ENCODE results near the gene RAI1.
"Not testable (repeated sequence)": the region's sequence is repeated elsewhere in the genome, so short reads cannot be mapped to it uniquely, and the experiment has no call there.

RAI1 gene

DNA sequence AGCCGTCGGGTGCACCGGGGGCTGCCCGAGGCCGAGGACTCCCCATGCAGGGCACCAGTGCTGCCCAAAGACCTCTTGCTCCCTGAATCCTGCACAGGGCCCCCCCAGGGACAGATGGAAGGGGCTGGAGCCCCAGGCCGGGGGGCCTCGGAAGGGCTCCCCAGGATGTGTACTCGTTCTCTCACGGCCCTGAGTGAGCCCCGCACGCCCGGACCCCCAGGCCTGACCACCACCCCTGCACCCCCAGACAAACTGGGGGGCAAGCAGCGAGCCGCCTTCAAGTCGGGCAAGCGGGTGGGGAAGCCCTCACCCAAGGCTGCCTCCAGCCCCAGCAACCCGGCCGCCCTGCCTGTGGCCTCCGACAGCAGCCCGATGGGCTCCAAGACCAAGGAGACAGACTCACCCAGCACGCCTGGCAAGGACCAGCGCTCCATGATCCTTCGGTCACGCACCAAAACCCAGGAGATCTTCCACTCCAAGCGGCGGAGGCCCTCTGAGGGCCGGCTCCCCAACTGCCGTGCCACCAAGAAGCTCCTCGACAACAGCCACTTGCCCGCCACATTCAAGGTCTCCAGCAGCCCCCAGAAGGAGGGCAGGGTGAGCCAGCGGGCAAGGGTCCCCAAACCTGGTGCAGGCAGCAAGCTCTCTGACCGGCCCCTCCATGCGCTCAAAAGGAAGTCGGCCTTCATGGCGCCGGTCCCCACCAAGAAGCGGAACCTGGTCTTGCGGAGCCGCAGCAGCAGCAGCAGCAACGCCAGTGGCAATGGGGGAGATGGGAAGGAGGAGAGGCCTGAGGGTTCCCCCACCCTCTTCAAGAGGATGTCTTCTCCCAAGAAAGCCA lies 114.9 kb downstream of the RAI1 start:
- no peak for DNase-seq (ENCODE audit: low read depth in 2 of 3, low spot score in 1 of 3)

- no peak for DNase-seq (ENCODE audit: low read depth in 2 of 3, low spot score in 1 of 3)
Observed at GRCh38 chr17:17796787-17797061, 115.5 kb downstream of the RAI1 start.

DNA sequence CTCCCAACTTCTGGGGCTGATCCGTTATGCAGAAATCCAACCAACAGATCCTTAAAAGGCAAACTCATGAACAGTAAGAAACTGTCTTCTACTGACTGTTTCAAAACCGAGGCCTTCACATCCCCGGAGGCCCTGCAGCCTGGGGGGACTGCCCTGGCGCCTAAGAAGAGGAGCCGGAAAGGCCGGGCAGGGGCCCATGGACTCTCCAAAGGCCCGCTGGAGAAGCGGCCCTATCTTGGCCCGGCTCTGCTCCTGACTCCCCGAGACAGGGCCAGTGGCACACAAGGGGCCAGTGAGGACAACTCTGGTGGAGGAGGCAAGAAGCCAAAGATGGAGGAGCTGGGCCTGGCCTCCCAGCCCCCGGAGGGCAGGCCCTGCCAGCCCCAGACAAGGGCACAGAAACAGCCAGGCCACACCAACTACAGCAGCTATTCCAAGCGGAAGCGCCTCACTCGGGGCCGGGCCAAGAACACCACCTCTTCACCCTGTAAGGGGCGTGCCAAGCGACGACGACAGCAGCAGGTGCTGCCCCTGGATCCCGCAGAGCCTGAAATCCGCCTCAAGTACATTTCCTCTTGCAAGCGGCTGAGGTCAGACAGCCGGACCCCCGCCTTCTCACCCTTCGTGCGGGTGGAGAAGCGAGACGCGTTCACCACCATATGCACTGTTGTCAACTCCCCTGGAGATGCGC lies 116.0 kb downstream of the RAI1 start:
- DNase-seq (ENCODE audit: low read depth in 2 of 3, low spot score in 1 of 3) = no peak

DNA sequence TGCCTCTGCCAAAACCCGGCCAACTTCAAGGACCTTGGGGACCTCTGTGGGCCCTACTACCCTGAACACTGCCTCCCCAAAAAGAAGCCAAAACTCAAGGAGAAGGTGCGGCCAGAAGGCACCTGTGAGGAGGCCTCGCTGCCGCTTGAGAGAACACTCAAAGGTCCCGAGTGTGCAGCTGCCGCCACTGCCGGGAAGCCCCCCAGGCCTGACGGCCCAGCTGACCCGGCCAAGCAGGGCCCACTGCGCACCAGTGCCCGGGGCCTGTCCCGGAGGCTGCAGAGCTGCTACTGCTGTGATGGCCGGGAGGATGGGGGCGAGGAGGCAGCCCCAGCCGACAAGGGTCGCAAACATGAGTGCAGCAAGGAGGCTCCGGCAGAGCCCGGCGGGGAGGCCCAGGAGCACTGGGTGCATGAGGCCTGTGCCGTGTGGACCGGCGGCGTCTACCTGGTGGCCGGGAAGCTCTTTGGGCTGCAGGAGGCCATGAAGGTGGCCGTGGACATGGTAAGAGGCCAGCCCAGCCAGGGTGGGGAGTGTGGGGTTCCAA lies 116.8 kb downstream of the RAI1 start:
- DNase-seq (ENCODE audit: low read depth in 2 of 3, low spot score in 1 of 3) = no peak

GRCh38 chr17:17798573-17799255 lies 117.5 kb downstream of the RAI1 start:
- no peak for DNase-seq (ENCODE audit: low read depth in 2 of 3, low spot score in 1 of 3)

DNA sequence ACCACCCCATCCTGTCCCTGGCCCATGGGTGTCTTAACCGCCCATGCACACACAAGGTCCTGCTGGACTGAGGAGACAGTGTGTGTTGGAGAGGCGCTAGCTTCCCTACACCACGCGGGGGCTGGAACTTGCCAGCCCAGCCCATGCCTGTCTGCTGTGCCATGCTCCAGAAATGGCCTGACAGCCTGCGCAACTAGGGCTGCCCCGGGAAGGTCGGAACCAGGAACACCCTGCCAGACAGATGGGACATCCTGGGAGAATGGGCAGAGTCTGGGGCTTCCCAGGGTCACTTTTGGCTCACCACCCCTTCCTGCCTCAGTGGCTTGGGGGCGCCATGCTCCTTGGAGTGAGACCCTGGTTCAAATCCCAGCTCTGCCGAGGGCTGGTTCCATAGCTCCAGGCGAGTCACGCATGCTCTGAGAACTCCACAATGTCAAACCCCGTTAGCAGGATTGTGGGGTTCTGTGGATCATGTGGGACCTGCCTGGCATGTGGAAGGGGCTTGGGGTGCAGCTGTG lies 119.3 kb downstream of the RAI1 start:
- DNase-seq (ENCODE audit: low read depth in 2 of 3, low spot score in 1 of 3) = no peak

DNA sequence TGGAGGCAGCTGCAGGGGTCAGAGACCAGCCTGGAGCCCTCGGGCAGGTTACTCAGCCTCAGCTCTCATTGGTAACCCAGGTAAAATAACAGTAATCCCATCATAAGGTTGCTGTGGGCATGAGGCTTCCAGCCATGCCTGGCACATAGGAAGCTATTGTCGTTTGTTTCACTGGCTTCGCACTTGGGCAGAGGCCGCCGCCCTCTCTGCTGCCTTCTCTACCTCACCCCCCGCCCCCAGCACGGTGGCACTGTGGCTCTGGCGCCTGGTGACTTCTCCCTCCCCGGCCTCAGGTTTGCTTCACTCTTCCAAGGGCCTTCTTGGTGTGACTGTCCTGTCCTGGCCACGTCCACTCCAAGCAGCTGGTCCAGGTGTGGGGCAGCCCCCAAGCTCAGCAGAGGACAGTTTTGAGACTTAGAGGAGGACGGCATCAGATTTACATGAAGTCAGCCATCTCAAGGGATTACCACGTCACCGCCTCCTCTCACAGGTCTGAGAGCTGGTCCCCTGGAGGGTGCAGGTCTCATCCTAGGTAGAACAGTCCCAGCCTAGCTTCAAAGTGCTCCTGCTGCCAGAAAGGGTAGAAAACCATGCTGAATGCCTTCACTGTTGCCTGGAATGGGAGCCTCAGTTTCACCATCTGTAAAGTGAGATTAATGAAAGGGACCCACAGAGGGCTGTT lies 120.7 kb downstream of the RAI1 start:
- no peak for DNase-seq (ENCODE audit: low read depth in 2 of 3, low spot score in 1 of 3)

DNA sequence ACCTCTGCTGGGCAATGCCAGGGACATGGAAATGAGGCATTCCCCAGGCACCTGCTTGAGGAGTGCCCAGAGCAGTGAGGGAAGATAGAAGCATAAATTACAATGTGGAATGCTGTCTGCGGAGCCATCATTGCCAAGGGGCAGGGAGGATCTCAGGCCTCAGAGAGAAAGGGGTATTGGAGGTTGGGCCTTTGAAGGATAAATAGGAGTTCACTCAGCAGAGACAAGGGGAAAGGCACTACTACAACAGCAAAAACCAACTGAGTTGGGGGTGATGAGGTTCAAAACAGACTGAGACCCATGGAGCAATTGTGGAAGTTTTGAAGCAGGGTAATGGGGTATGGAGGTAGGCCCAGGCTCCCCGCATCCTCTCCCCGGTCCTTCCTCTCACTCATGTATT lies 122.7 kb downstream of the RAI1 start:
- DNase-seq (ENCODE audit: low read depth in 2 of 3, low spot score in 1 of 3) = no peak

DNA sequence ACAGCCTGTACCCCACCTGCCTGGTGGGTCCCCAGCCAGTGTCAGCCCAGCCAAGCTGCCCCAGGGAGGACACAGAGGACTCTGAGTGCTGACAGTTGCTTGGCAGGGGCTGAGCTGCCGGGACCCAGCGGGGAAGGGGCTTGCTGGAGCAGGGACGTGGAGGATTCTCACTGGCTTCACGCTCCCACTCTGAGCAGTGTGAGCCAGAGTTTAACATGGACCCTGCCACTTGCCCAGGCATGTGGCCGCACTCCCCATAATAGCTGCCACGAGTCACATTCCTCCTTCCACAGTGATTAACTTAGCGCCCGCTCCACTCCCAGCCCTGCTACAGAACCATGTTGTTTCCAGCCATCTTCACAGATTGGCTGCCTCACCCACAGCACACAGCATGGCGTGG lies 124.3 kb downstream of the RAI1 start:
- no peak for DNase-seq (ENCODE audit: low read depth in 2 of 3, low spot score in 1 of 3)

- no peak for DNase-seq (ENCODE audit: low read depth in 2 of 3, low spot score in 1 of 3)
Observed at GRCh38 chr17:17806035-17806434, 124.8 kb downstream of the RAI1 start.

DNA sequence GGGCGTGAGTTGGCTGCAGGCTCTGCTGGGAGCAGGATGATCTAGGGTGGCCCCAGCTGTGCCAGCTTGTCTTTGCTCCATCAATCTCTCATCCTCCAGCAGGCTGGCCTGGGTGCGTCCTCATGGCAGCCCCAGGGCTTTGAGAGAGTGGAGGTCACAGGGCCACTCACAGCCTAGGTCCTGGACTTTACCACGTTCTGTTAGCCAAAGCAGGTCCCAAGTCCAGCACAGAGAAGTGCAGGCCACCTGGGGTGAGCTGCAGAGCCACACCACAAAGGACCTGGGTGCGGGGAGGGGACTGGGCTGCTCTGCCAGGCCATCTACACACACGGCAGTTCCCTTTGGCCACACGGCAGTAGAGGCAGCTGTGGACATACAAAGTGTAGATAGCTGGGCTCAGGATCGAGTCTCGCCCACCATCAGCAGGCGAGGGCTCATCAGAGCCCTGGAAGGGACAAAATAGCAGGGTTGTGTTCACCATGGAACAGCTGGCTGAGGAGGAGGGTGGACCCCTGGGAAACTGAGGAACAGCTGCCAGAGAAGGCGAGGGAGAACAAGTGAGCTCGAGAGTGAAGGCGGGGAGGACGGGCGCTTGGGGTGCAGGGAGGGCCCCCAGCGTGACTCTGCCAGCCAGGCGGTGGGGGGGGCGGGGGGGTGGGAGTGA lies 125.5 kb downstream of the RAI1 start:
- DNase-seq (ENCODE audit: low read depth in 2 of 3, low spot score in 1 of 3) = no peak

- no peak for DNase-seq (ENCODE audit: low read depth in 2 of 3, low spot score in 1 of 3)
Observed at GRCh38 chr17:17807440-17807839, 126.2 kb downstream of the RAI1 start.

DNA sequence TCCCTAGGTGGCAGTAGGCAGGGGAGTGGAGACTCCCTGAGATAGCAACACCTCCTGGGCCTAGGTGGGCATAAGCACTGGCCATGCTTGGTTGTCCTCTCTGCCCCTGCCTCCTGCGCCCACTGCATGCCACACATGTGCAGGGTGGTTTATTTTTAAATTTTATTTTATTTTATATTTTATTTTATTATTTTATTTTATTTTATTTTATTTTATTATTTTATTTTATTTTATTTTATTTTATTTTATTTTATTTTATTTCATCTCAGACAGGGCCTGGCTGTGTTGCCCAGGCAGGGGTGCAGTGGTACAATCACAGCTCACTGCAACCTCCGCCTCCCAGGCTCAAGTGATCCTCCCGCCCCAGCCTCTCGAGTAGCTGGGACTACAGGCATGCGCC lies 126.9 kb downstream of the RAI1 start:
- not testable (repeated sequence) for DNase-seq (ENCODE audit: low read depth in 2 of 3, low spot score in 1 of 3)

- DNase-seq (ENCODE audit: low read depth in 2 of 3, low spot score in 1 of 3) = no peak
Observed at GRCh38 chr17:17808706-17809432, 127.6 kb downstream of the RAI1 start.

GRCh38 chr17:17809531-17810083 lies 128.3 kb downstream of the RAI1 start:
- DNase-seq (ENCODE audit: low read depth in 2 of 3, low spot score in 1 of 3) = no peak

- DNase-seq (ENCODE audit: low read depth in 2 of 3, low spot score in 1 of 3) = no peak
Observed at GRCh38 chr17:17810084-17810894, 129.0 kb downstream of the RAI1 start.

DNA sequence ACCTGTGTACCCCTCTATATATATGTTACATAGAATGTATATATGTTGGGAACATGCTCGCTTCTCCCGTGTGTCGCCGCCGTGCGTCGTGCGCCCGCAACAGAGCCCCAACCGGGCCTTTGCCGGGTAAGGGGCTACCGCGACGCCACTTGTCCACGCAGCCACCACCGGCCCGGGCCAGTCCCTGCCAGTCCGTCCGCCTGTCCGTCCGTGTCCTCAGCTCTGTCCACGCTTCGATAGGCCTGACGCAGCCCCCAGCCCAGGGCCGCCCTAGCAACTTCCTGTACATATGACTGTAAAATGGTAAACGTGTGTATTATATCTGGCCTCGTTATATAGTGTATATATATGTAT lies 129.6 kb downstream of the RAI1 start:
- no peak for DNase-seq (ENCODE audit: low read depth in 2 of 3, low spot score in 1 of 3)

- DNase-seq (ENCODE audit: low read depth in 2 of 3, low spot score in 1 of 3) = no peak
Observed at GRCh38 chr17:17811381-17812210, 130.3 kb downstream of the RAI1 start.
